SK-N-SH treated with all-trans-retinoic acid at 6 μM for 48 hours (cell line): Measurements from ENCODE around the gene SNPH.

Experiments used
- ATAC-seq: fragments of 200-7000 bp; cut with Tn5 transposase; 3 replicates; pipeline ENCODE4 v1.9.1; 2020; ENCODE audit warnings: mild to moderate bottlenecking, moderate library complexity
- ARNTL ChIP-seq: fragments of 450-650 bp; formaldehyde crosslinking; IDR thresholded peaks from 2 replicates; pipeline ENCODE4 v1.5.0; 2020; ENCODE audit warnings: low read depth, mild to moderate bottlenecking, moderate library complexity, borderline replicate concordance
- BACH2 ChIP-seq: fragments of 250-450 bp; sonication (Bioruptor Pico); IDR thresholded peaks from 2 replicates; pipeline ENCODE4 v1.9.0; 2021; ENCODE audit warnings: mild to moderate bottlenecking, borderline replicate concordance
- CREB5 ChIP-seq: fragments of 250-450 bp; sonication (Bioruptor Pico); IDR thresholded peaks from 2 replicates; pipeline ENCODE4 v1.5.1; 2020; ENCODE audit warnings: low read depth, mild to moderate bottlenecking, moderate library complexity
- CSDC2 ChIP-seq: fragments of 250-450 bp; sonication (Bioruptor Pico); IDR thresholded peaks from 2 replicates; pipeline ENCODE4 v1.5.0; 2020; ENCODE audit warnings: mild to moderate bottlenecking, moderate library complexity
- CSRNP3 ChIP-seq: fragments of 250-450 bp; sonication (Bioruptor Pico); IDR thresholded peaks from 2 replicates; pipeline ENCODE4 v1.5.1; 2021; ENCODE audit warnings: mild to moderate bottlenecking, moderate library complexity
- ESRRG ChIP-seq: fragments of 250-450 bp; sonication (Bioruptor Pico); IDR thresholded peaks from 2 replicates; pipeline ENCODE4 v1.6.1; 2021; ENCODE audit warnings: mild to moderate bottlenecking
- GLIS3 ChIP-seq: fragments of 250-450 bp; sonication (Bioruptor Pico); IDR thresholded peaks from 2 replicates; pipeline ENCODE4 v1.5.0; 2020; ENCODE audit warnings: mild to moderate bottlenecking, moderate library complexity
- ISL1 ChIP-seq: fragments of 250-450 bp; sonication (Bioruptor Pico); IDR thresholded peaks from 2 replicates; pipeline ENCODE4 v2.1.2; 2022; ENCODE audit warnings: mild to moderate bottlenecking, moderate library complexity
- OSR1 ChIP-seq: fragments of 250-450 bp; sonication (Bioruptor Pico); IDR thresholded peaks from 2 replicates; pipeline ENCODE4 v1.8.0; 2022; ENCODE audit warnings: moderate library complexity, mild to moderate bottlenecking, inconsistent platforms
- PATZ1 ChIP-seq: fragments of 250-450 bp; sonication (Bioruptor Pico); IDR thresholded peaks from 2 replicates; pipeline ENCODE4 v1.8.0; 2020; ENCODE audit warnings: mild to moderate bottlenecking, moderate library complexity, borderline replicate concordance
- PPARA ChIP-seq: fragments of 250-450 bp; sonication (Bioruptor Pico); IDR thresholded peaks from 2 replicates; pipeline ENCODE4 v1.5.0; 2020; ENCODE audit warnings: mild to moderate bottlenecking, borderline replicate concordance
- RARB ChIP-seq: fragments of 250-450 bp; sonication (Bioruptor Pico); IDR thresholded peaks from 2 replicates; pipeline ENCODE4 v1.8.0; 2021; ENCODE audit warnings: mild to moderate bottlenecking, moderate library complexity
- SNAI2 ChIP-seq: fragments of 250-450 bp; sonication (Bioruptor Pico); IDR thresholded peaks from 2 replicates; pipeline ENCODE4 v1.5.0; 2020; ENCODE audit warnings: mild to moderate bottlenecking, moderate library complexity
- TCF4 ChIP-seq: fragments of 250-450 bp; sonication (Bioruptor Pico); IDR thresholded peaks from 2 replicates; pipeline ENCODE4 v1.8.0; 2021; ENCODE audit warnings: mild to moderate bottlenecking, moderate library complexity, borderline replicate concordance
- TOX ChIP-seq: fragments of 250-450 bp; sonication (Bioruptor Pico); IDR thresholded peaks from 2 replicates; pipeline ENCODE4 v1.8.0; 2021; ENCODE audit warnings: mild to moderate bottlenecking, moderate library complexity, borderline replicate concordance
- TSHZ2 ChIP-seq: fragments of 250-450 bp; sonication (Bioruptor Pico); IDR thresholded peaks from 2 replicates; pipeline ENCODE4 v1.5.0; 2020; ENCODE audit warnings: mild to moderate bottlenecking, moderate library complexity
- ZC3H10 ChIP-seq: fragments of 250-450 bp; sonication (Bioruptor Pico); IDR thresholded peaks from 2 replicates; pipeline ENCODE4 v1.5.1; 2021; ENCODE audit warnings: mild to moderate bottlenecking, moderate library complexity
- ZFP30 ChIP-seq: fragments of 450-650 bp; formaldehyde crosslinking; IDR thresholded peaks from 2 replicates; pipeline ENCODE4 v1.5.0; 2022; ENCODE audit warnings: mild to moderate bottlenecking, moderate library complexity
- ZNF565 ChIP-seq: fragments of 450-650 bp; formaldehyde crosslinking; conservative IDR thresholded peaks from 2 replicates; pipeline ENCODE4 v1.5.0; 2020; ENCODE audit warnings: low read depth, mild to moderate bottlenecking, moderate library complexity
- ZNF70 ChIP-seq: fragments of 450-650 bp; formaldehyde crosslinking; IDR thresholded peaks from 2 replicates; pipeline ENCODE4 v1.5.0; 2020; ENCODE audit warnings: mild to moderate bottlenecking, moderate library complexity
- ZNF8 ChIP-seq: fragments of 450-650 bp; formaldehyde crosslinking; IDR thresholded peaks from 2 replicates; pipeline ENCODE4 v1.5.0; 2020; ENCODE audit warnings: mild to moderate bottlenecking, moderate library complexity

SNPH gene

GRCh38 chr20:1307571-1307971 lies 41.5 kb downstream of the SNPH start:
- TF ChIP-seq ISL1 (no peak), OSR1 (CRISPR knock-in tag) (no peak), ESRRG (CRISPR knock-in tag) (no peak), CREB5 (no peak), CSRNP3 (no peak), ZC3H10 (CRISPR knock-in tag) (no peak), ZNF70 (CRISPR knock-in tag) (no peak), SNAI2 (no peak), TSHZ2 (CRISPR knock-in tag) (no peak), CSDC2 (CRISPR knock-in tag) (no peak), PPARA (CRISPR knock-in tag) (no peak)
- ATAC-seq = no peak

GRCh38 chr20:1308067-1308701 lies 42.1 kb downstream of the SNPH start:
- no peak for TF ChIP-seq ISL1
- no peak for TF ChIP-seq TOX (CRISPR knock-in tag)
- no peak for TF ChIP-seq BACH2 (CRISPR knock-in tag)
- ATAC-seq = no peak

GRCh38 chr20:1308702-1309095 lies 42.6 kb downstream of the SNPH start:
- no peak for ATAC-seq
- TF ChIP-seq PATZ1 (no peak), GLIS3 (CRISPR knock-in tag) (no peak), TOX (CRISPR knock-in tag) (no peak), ZFP30 (no peak), ESRRG (CRISPR knock-in tag) (no peak), BACH2 (CRISPR knock-in tag) (no peak), OSR1 (CRISPR knock-in tag) (no peak), CREB5 (no peak), RARB (CRISPR knock-in tag) (no peak), ZNF565 (CRISPR knock-in tag) (no peak), ZNF8 (no peak), ARNTL (CRISPR knock-in tag) (no peak), ZNF70 (CRISPR knock-in tag) (no peak), SNAI2 (no peak), ISL1 (no peak), PPARA (CRISPR knock-in tag) (no peak), CSRNP3 (no peak), TCF4 (CRISPR knock-in tag) (no peak), ZC3H10 (CRISPR knock-in tag) (no peak)
